Measurements from ENCODE around the gene DNAJC7.

- TF ChIP-seq CTCF (IDR thresholded peaks at IDR 0.05) (no peak), POLR2A (IDR thresholded peaks at IDR 0.05) (no peak), POLR2AphosphoS5 (IDR thresholded peaks at IDR 0.05) (no peak)
Measured at GRCh38 chr17:41998497-41998896, 18.7 kb downstream of the DNAJC7 start.
